Common myeloid progenitor, CD34-positive (primary cell): Measurements from ENCODE around the gene CBX8.

Experiments used
- CTCF ChIA-PET: fragments of 350-600 bp; sonication (Branson Sonifier 250); formaldehyde crosslinking; loops from one replicate; lab custom pipeline; 2021; ENCODE audit warnings: antibody characterized with exemption; lab: Charles Lee
- POLR2A ChIA-PET: fragments of 350-600 bp; sonication (Branson Sonifier 250); formaldehyde crosslinking; loops from one replicate; lab custom pipeline; 2021; ENCODE audit warnings: antibody characterized with exemption; lab: Charles Lee
- DNase-seq, 3 donors: peaks; one replicate each; pipeline versions ENCODE4 v3.0.0 to v3.0.0-alpha.2; 2013
- H3K27ac ChIP-seq, 2 experiments: 1 replicate in 1 of 2; 2 replicates in 1 of 2; pipeline ENCODE4 v1.7.0; 2013; ENCODE audit warnings: inconsistent platforms in 2 of 2, low read length in 2 of 2, mild to moderate bottlenecking in 2 of 2, low read depth in 1 of 2, moderate library complexity in 1 of 2; ENCODE audit not compliant: severe bottlenecking in 2 of 2, insufficient read depth in 1 of 2, poor library complexity in 1 of 2
- H3K27me3 ChIP-seq, 5 experiments: replicated peaks in 2 of 5; 1 replicate in 3 of 5; 2 replicates in 2 of 5; pipeline versions ENCODE4 v1.6.1 to v1.7.0; 2013; ENCODE audit warnings: low read length in 4 of 5, mild to moderate bottlenecking in 2 of 5, moderate library complexity in 2 of 5, inconsistent platforms in 1 of 5; ENCODE audit not compliant: insufficient read depth in 5 of 5, control insufficient read depth in 4 of 5
- H3K36me3 ChIP-seq, 4 experiments: 1 replicate in 2 of 4; 2 replicates in 2 of 4; pipeline versions ENCODE4 v1.6.1 to v1.7.0; 2013; ENCODE audit warnings: low read length in 3 of 4, control low read depth in 1 of 4, mild to moderate bottlenecking in 1 of 4; ENCODE audit not compliant: control insufficient read depth in 4 of 4, insufficient read depth in 4 of 4
- H3K4me1 ChIP-seq, 4 experiments: 1 replicate in 3 of 4; 2 replicates in 1 of 4; pipeline versions ENCODE4 v1.6.1 to v1.7.1; 2013; ENCODE audit warnings: low read length in 3 of 4, mild to moderate bottlenecking in 3 of 4, control low read depth in 1 of 4, inconsistent platforms in 1 of 4, moderate library complexity in 1 of 4; ENCODE audit not compliant: control insufficient read depth in 4 of 4, insufficient read depth in 4 of 4; ENCODE audit errors: control extremely low read depth in 1 of 4
- H3K4me3 ChIP-seq, 7 experiments: 1 replicate in 4 of 7; 2 replicates in 3 of 7; pipeline versions ENCODE4 v1.5.1 to v1.7.0; 2013; ENCODE audit warnings: mild to moderate bottlenecking in 7 of 7, low read length in 6 of 7, moderate library complexity in 6 of 7, inconsistent platforms in 2 of 7, low read depth in 2 of 7, control low read depth in 1 of 7; ENCODE audit not compliant: insufficient read depth in 4 of 7, control insufficient read depth in 1 of 7; ENCODE audit errors: extremely low read depth in 1 of 7
- H3K9me3 ChIP-seq, 5 experiments: 1 replicate in 4 of 5; 2 replicates in 1 of 5; pipeline versions ENCODE4 v1.6.1 to v1.7.1; 2013; ENCODE audit warnings: low read length in 4 of 5, mild to moderate bottlenecking in 2 of 5, inconsistent platforms in 1 of 5, low read depth in 1 of 5, moderate library complexity in 1 of 5; ENCODE audit not compliant: control insufficient read depth in 4 of 5, insufficient read depth in 2 of 5; ENCODE audit errors: control extremely low read depth in 1 of 5
- WGBS: methylation state at CpG from one replicate; pipeline ENCODE4 v1.1.5; 2013; ENCODE audit not compliant: insufficient coverage; 5-methylcytosine and 5-hydroxymethylcytosine counted together

The CBX8 gene

DNA sequence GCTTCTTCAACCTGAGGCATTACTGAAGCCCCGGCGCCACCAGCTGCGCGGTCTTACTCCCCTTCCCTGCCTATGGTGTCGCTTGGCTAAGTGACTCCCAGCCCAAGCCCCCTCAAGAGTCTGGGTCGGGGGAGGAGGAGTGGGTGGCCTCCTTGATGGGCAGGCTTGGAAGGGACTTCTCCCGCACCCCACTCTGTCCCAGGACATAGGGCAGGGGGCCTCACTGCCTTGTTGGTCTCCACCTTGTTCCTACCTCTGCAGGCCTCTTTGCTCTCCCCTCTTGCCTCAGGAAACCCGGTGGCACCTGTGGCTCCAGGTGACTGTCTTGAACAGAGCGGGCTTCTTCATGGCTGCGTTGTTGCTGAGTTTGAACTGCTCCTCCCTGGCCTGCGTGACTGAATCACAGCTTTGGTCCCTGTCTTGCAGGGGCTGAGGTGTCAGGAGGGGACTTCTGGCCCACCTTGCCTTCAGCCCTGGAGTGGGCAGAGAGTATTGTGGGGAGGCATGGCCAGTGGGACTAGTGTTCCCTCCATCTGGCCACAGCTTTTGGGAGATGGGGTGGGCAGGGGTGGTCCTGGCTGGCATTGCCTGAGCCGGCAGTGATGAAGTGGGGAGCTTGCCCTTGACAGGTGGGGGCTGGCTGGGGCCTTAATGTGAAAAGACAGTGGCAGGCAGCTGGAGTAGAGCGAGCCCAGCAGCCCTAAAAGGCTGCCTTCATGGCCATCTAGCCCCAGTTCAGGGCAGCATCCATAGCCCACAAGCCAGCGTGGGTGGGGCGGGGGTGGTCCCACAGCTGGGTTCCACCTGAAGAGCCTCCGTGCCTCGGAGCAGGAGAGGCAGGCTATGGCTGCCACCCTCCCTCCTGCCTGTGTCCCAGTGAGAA is 11.6 kb downstream of the CBX8 start:
- H3K4me3 ChIP-seq, result no peak overlapping the region
- WGBS, result 97% methylated on average over 13 of the region's 17 CpGs
- peaks cover 0 to 21% (median 6%) of the 10 kb centered on the region in 5 experiments for H3K27me3 ChIP-seq
- CTCF ChIA-PET, result interaction anchor here (0.9 kb wide), 1 partner anchor 17 kb away, joined by 3 read pairs; no protein-coding TSS in a partner anchor
- no peak for DNase-seq
- H3K4me1 ChIP-seq, result peaks cover 0 to 43% (median 39%) of the 10 kb centered on the region in 4 experiments
- peaks cover 0 to 51% (median 33%) of the 10 kb centered on the region in 4 experiments for H3K36me3 ChIP-seq
- H3K27ac ChIP-seq, result no peak overlapping the region
- H3K9me3 ChIP-seq, result no peaks in the 10 kb centered on the region
- POLR2A ChIA-PET, result no interaction called here

DNA sequence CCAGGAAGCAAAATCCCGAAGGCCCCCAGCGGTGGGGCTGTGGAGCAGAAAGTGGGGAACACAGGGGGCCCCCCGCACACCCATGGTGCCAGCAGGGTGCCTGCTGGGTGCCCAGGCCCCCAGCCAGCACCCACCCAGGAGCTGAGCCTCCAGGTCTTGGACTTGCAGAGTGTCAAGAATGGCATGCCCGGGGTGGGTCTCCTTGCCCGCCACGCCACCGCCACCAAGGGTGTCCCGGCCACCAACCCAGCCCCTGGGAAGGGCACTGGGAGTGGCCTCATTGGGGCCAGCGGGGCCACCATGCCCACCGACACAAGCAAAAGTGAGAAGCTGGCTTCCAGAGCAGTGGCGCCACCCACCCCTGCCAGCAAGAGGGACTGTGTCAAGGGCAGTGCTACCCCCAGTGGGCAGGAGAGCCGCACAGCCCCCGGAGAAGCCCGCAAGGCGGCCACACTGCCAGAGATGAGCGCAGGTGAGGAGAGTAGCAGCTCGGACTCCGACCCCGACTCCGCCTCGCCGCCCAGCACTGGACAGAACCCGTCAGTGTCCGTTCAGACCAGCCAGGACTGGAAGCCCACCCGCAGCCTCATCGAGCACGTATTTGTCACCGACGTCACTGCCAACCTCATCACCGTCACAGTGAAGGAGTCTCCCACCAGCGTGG is 12.4 kb downstream of the CBX8 start:
- Histone ChIP-seq H3K27ac (no peak overlapping the region), H3K4me1 (peaks cover 5 to 43% (median 42%) of the 10 kb centered on the region in 4 experiments), H3K27me3 (peaks cover 0 to 13% (median 4%) of the 10 kb centered on the region in 5 experiments), H3K9me3 (no peaks in the 10 kb centered on the region), H3K4me3 (no peak overlapping the region), H3K36me3 (peaks cover 0 to 57% (median 36%) of the 10 kb centered on the region in 4 experiments)
- DNase-seq, result no peak
- 98% methylated on average over 30 of the region's 31 CpGs for WGBS
- ChIA-PET CTCF (interaction anchor here (0.8 to 1.4 kb wide), 2 partner anchors 39 to 43 kb away, joined by 3 to 5 read pairs; no protein-coding TSS in a partner anchor), POLR2A (interaction anchor here (0.5 kb wide), 1 partner anchor 38 kb away, joined by 6 read pairs; no protein-coding TSS in a partner anchor)

DNA sequence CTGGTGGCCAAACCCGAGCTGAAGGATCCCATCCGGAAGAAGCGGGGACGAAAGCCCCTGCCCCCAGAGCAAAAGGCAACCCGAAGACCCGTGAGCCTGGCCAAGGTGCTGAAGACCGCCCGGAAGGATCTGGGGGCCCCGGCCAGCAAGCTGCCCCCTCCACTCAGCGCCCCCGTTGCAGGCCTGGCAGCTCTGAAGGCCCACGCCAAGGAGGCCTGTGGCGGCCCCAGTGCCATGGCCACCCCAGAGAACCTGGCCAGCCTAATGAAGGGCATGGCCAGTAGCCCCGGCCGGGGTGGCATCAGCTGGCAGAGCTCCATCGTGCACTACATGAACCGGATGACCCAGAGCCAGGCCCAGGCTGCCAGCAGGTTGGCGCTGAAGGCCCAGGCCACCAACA is 13.0 kb downstream of the CBX8 start:
- WGBS, result 98% methylated on average over 18 of the region's 18 CpGs
- Histone ChIP-seq H3K36me3 (peaks cover 0 to 57% (median 37%) of the 10 kb centered on the region in 4 experiments), H3K27ac (no peak overlapping the region), H3K27me3 (peaks cover 0 to 7% (median under 1%) of the 10 kb centered on the region in 5 experiments), H3K4me3 (no peak overlapping the region), H3K9me3 (no peaks in the 10 kb centered on the region), H3K4me1 (peaks cover 5 to 44% (median 43%) of the 10 kb centered on the region in 4 experiments)
- CTCF ChIA-PET, result interaction anchor here (0.8 to 1.4 kb wide), 2 partner anchors 38 to 42 kb away, joined by 3 to 5 read pairs; no protein-coding TSS in a partner anchor
- no peak for DNase-seq
- POLR2A ChIA-PET, result no interaction called here

DNA sequence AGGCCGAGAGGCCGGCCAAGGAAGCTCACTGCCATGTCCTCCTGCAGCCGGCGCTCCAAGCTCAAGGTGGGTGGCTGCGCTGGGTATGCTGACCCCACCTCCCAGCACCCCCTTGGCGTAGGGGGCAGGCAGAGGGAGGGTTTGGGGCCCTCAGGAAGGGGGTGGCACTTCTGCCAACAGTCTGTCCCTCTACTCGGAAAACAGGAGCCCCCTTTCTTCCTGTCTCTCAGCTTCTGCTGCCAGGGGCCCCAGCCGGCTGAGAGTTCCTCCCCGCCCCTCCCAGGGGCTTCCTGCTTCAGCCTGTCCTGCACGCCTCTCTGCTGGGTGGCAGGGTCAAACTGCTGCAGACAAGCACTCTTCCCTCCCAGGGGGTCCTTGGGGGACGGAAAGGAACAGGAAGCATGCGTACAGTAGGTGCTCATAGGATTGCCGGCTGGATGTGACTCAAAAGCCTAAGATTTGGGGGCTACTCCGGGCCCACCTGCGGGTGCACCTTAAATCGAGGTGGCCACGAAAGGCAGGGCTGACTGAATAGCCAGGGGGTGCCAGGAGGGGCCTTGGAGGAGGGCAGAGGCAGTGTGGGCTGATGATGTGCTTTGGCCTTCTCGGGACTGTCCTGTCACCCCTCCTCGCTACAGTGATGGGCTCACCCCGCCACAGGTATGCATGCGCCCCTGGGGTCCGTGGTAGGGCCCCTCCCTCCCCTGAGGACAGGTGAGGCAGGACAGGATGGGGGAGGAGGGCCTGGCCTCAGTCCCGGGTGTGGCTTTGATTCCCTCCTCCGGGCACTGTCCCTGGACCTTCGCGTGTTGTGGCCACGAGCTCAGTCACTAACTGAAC is 14.9 kb downstream of the CBX8 start:
- peak in 1 of 3 donors; percentile 32 for DNase-seq
- no peak overlapping the region for H3K27ac ChIP-seq
- peak overlapping the region in 5 of 7 experiments; percentile 43 to 89 (median 59) for H3K4me3 ChIP-seq
- peaks cover 5 to 52% (median 50%) of the 10 kb centered on the region in 4 experiments for H3K4me1 ChIP-seq
- H3K36me3 ChIP-seq, result peaks cover 0 to 55% (median 37%) of the 10 kb centered on the region in 4 experiments
- no peaks in the 10 kb centered on the region for H3K27me3 ChIP-seq
- WGBS, result 26% methylated on average over 22 of the region's 27 CpGs
- ChIA-PET POLR2A (interaction anchor here (0.6 kb wide), 1 partner anchor 43 kb away, joined by 5 read pairs; no protein-coding TSS in a partner anchor), CTCF (interaction anchor here (0.8 to 2.7 kb wide), 9 partner anchors 29 to 59 kb away, joined by 3 to 9 read pairs (median 3); no protein-coding TSS in a partner anchor)
- no peaks in the 10 kb centered on the region for H3K9me3 ChIP-seq

DNA sequence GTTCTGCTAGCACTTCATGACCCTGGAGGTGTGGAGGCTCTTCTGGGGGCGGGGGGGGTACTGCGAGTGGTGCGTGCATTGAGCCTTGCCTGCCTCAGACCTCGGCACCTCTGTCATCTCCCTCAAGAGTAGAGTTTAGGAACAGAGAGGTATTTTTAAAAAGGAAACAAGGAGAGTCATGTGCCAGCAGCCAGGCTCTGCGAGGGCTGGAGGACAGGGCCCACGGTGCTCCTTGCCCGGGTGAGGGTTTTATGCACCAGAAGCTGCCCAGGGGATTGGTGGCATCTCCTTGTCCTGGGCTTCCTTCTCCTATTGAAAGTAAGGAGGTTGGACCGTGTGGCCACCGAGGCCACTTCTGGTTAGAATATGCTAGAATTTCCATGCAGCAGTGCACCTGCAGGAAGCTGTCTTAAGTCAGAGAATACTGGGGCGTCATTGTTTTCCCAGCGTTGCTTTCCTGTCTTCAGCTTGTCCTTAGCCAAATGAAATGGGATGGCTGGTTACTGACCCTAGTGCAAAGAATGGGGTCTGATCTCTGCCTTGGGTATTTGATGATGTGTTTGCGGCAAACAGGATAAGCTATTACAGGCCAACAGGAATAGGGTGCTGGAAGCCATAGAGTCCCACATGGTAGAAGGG is 15.7 kb downstream of the CBX8 start:
- WGBS, result 15% methylated on average over 10 of the region's 12 CpGs
- Histone ChIP-seq H3K36me3 (peaks cover 0 to 48% (median 37%) of the 10 kb centered on the region in 4 experiments), H3K9me3 (no peaks in the 10 kb centered on the region), H3K27me3 (no peaks in the 10 kb centered on the region), H3K4me3 (peak overlapping the region in 5 of 7 experiments; percentile 43 to 89 (median 59)), H3K4me1 (peaks cover 10 to 60% (median 57%) of the 10 kb centered on the region in 4 experiments), H3K27ac (no peak overlapping the region)
- ChIA-PET POLR2A (interaction anchor here (0.6 kb wide), 1 partner anchor 43 kb away, joined by 5 read pairs; no protein-coding TSS in a partner anchor), CTCF (interaction anchor here (0.8 to 2.7 kb wide), 8 partner anchors 30 to 60 kb away, joined by 3 to 9 read pairs (median 3); no protein-coding TSS in a partner anchor)
- DNase-seq, result no peak
